ENCODE data around the gene ANKRD23.

- TF ChIP-seq, protein P1, sequence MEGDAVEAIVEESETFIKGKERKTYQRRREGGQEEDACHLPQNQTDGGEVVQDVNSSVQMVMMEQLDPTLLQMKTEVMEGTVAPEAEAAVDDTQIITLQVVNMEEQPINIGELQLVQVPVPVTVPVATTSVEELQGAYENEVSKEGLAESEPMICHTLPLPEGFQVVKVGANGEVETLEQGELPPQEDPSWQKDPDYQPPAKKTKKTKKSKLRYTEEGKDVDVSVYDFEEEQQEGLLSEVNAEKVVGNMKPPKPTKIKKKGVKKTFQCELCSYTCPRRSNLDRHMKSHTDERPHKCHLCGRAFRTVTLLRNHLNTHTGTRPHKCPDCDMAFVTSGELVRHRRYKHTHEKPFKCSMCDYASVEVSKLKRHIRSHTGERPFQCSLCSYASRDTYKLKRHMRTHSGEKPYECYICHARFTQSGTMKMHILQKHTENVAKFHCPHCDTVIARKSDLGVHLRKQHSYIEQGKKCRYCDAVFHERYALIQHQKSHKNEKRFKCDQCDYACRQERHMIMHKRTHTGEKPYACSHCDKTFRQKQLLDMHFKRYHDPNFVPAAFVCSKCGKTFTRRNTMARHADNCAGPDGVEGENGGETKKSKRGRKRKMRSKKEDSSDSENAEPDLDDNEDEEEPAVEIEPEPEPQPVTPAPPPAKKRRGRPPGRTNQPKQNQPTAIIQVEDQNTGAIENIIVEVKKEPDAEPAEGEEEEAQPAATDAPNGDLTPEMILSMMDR (IDR thresholded peaks at IDR 0.05; ENCODE audit: low read depth, low read length): no peak
- no peak for TF ChIP-seq EZH2phosphoT487 (IDR thresholded peaks at IDR 0.05; ENCODE audit: low read depth)
These were observed 37.8 kb upstream of the ANKRD23 start for GRCh38 chr2:96881349-96882195.
